ENCODE measurements around the gene CDKL1.
"Not testable (repeated sequence)": the region's sequence is repeated elsewhere in the genome, so short reads cannot be mapped to it uniquely, and the experiment has no call there.

CDKL1 gene

DNA sequence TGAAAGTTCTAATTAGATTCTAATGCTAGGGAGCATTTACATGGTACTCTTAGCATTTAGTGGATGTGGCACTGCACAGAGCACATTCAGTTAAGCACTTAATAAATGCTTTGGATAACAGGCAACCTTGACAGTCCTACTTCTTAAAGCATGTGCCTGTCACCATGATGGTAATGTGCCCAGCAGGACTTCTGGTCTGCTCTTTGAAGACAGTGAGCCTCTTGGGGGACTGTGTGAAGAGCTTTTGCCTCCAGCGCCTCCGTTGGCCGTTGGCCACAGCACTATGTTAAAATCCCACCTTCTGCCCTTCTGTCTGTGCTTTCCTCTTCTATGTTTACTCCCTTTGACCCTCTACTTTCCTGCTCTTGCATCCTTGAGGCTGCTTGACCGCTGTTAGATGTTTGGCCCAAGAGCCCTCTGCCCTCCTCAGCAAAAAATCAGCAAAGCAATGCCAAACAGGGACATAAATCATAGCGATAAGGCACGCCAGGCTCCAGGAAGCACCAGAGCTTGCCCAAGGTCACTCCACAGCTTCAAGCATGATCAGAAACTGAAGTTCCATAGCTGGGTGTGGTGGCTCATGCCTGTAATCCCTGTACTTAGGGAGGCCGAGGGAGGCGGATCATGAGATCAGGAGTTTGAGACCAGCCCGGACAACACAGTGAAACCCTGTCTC is 8.3 kb downstream of the CDKL1 start:
- DNase-seq (ENCODE audit: low read depth in 2 of 2), result no peak

DNA sequence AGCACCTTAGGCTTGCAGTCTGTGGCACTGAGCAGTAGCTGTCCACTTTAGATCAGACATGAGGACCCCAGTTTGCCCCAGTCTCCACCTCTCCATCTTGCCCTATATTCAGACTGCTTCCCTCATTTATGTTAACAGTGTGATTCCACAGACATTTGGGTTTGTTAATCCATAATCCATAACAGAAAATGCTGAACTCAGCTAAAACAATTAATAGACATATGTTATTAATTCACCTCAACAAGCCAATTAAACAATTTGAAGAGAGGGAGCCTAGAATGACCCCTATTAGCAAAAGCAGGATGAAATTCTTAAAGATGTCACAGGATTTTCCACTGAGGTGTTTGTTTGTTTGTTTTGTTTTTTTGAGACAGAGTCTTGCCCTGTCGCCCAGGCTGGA is 9.1 kb downstream of the CDKL1 start:
- DNase-seq (ENCODE audit: low read depth in 2 of 2), result no peak

DNA sequence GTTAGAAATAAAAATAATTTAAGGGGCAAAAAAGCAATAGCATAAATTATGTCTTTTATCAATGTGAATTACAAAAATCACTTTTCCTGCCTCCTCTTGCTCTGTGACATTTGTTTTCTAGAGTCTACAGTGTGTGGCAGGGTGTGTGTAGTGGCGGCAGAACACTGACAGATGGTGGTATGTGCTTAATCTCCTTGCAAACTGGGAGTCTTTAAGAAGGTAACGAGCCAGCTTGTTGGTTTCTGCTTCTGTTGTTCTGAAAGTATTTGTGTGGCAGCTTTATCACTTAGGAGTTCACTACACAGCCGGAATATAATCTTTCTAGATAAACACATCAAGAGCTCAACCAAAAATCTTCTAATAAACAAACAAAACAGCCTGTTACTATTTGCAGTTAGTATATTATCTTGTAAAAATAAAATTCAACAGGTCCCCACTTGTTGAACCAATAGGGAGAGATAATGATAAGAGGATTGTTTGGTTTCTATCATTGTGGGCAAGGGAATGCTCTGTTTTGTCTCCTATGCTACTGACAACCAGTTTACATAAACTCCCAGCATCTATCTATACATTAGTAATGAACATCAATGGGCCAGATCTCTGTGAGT is 13.0 kb downstream of the CDKL1 start:
- no peak for DNase-seq (ENCODE audit: low read depth in 2 of 2)

DNA sequence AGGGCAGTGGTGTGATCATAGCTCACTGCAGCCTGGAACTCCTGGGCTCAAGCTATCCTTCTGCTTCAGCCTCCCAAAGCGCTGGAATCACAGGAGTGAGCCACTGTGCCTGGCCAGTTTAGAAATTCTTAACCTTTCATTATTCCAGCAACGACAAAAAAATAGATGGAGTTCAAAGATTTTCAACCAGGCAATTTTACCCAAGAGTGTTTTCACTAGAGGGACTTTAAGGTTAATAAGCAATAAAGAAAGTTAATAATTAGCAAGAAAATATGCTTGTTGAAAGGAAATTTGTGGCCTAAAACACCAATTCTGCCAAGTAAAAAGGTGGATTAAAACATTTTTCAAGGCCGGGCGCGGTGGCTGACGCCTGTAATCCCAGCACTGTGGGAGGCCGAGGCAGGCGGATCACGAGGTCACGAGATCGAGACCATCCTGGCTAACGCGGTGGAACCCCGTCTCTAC is 14.8 kb downstream of the CDKL1 start:
- no peak for DNase-seq (ENCODE audit: low read depth in 2 of 2)

DNA sequence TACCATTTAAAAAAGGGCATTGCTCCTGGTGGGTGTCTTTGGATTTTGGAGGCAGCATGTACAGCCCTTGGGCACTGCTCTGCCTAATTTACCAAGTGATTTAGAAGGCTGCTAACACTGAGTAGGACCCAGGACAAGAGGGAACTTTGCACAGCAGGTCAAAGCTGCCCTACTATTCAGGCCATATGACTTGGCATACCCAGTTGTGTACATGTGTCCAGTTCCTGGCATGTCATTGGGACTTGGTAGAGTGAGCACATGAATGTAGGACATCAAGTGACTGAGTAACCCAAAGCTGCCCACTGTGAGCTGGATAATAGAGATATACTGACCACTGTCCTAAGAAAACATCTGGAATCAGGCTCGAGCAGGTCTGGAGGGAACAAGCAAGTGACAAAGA is 15.7 kb downstream of the CDKL1 start:
- no peak for DNase-seq (ENCODE audit: low read depth in 2 of 2)

DNA sequence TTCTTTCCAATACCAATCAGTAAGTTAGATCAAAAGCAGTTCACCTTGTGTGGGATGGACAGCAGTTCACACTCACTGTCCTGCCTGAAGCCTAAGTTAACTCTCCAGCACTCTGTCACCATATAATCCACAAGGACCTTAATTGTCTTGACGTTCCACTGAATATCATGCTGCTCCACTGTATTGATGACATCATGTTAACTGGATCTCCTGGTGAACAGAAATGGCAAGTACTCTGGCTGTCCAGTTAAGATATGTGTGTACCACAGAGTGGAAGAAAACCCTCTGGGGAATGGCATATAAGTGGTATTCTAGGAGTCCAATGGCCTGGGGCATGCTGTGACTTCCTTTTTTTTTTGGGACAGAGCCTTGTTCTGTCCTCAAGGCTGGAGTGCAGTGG is 16.2 kb downstream of the CDKL1 start:
- DNase-seq (ENCODE audit: low read depth in 2 of 2), result no peak

DNA sequence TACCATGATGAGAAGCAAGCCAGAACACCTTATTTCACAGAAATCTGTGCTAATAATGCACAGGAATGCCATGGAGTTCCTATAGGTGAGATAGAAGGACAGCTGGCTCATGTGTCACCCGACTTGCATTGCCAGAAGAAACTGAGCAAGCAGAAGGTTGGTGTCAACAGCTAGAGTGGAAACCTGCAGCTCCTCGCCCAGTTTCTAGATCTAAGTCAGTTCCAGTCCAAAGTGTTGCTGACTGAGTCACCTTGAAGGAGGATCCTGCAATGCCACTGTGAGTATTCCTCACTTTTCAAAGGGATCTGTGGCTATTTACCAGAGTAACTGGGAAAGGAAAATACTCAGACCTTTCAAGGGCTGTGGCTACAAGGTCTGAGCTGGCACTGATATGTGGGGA is 17.1 kb downstream of the CDKL1 start:
- DNase-seq (ENCODE audit: low read depth in 2 of 2), result no peak

DNA sequence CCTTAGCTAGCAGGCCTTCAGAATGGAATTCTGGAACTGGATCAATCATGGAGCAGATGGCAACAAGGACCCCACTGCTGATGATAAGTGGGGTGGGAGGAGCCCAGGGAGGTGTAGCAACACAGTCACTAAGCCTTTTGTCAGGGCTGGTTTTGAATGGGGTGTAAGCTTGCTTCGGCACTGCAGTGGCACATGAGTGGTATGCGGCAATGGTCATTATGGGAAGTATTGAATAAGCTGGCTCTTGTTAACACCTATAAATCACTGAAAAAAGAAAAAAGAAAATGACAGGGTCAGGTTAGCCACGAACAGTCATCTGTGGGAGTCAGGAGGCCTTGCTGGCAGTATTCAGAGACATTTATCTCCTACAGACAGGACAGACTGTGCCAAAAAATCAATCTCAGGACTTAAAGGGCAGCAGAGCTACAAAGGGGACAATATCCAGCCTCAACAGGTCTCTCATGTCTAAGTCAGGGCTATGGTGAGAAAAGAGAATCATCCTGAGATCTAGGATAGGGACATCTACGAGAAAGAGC is 19.1 kb downstream of the CDKL1 start:
- no peak for DNase-seq (ENCODE audit: low read depth in 2 of 2)

DNA sequence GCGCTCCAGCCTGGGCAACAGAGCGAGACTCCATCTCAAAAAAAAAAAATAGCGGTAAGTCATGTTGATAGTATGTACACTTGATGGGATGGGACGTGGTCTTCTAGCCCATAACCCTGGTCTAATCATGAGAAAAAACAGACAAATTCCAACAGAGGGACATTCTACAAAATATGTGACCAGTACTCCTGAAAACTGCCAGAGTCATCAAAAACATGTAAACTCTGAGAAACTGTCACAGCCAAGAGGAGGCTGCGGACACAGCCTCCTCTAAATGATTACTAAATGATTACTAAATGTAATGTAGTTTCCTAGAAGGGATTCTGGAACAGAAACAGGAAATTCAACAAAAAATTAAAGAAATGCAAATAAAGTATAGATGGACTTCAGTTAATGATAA is 20.9 kb downstream of the CDKL1 start:
- DNase-seq (ENCODE audit: low read depth in 2 of 2), result no peak

DNA sequence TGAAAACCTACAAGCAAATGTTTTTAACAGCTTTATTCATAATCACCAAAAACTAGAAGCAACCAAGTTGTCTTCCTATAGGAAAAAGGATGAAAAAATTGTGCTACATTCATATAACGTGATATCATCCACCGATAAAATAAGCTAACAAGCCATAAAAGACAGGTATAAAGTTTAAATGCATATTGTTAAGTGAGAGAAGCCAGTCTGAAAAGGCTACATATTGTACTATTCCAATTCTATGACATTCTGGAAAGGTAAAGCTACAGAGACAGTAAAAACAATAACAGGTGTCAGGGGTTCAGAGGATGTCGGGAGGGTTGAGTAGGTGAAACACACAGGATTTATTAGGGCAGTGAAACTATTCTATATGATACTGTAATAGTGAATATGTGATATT is 22.7 kb downstream of the CDKL1 start:
- no peak for DNase-seq (ENCODE audit: low read depth in 2 of 2)

DNA sequence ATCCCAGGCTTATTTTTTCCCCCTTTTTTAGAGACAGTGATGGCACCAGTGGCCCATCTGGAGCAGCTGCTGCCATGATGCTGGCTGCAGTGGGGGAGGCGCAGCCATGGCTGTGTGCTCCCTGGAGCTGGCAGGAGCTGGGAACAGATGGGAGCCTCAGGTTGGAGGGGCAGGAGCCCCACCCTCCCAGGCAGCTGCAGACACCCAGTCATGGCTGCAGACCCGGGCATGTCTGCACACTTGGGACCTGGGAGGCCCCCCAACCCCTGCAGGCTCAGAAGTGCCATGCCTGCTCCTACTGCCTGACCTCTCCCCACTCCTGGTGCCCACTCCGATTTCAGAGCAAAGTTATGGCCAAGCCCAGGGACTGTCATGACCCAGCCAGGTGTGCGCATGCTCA is 25.1 kb downstream of the CDKL1 start:
- DNase-seq (ENCODE audit: low read depth in 2 of 2), result no peak

DNA sequence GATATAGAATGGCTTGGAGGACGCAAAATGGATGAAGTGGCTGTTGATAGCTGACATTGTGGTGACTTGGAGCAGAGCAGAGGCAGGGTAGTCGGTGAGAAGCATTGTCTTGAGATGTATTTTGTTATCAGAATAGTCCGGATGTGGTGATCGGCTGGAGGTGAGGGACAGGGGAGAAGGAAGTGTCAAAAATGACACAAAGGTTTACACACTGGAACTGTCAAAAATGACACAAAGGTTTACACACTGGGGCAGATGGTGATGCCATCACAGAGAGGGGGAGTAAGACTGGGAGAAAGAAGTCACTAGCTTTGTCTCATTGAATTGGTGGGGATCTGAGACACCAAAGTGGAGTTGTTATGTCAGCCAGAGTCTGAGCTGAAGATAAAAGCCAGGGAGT is 30.1 kb downstream of the CDKL1 start:
- DNase-seq (ENCODE audit: low read depth in 2 of 2), result no peak

DNA sequence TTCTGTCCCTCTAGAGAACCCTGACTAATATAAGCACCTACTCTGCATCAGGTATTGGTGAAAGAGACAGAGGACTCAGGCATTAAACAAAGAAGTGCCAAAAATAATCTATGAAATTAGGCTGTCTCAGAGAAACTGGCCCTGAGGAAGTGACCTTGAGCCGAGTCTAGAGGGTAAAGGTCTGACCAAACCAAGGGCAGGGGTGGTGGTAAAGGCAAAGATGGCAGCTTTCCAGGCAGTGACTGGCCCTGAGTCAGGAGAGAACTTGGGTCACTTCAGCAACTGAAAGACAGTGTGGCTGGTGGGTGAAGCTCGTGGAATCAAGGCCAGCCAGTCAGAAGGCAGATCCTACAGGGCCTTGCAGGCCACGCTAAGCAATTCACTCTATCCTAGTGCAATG is 30.6 kb downstream of the CDKL1 start:
- no peak for DNase-seq (ENCODE audit: low read depth in 2 of 2)

DNA sequence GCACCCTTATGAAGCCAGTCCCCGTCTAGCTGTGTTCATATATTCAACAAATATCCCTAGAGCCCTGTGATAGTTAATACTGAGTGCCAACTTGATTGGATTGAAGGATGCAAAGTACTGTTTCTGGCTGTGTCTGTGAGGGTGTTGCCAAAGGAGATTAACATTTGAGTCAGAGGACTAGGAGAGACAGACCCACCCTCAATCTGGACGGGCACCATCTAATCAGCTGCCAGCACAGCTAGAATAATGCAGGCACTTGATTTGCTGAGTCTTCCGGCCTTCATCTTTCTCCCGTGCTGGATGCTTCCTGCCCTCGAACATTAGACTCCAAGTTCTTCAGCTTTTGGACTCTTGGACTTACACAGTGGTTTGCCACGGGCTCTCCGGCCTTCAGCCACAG is 31.1 kb downstream of the CDKL1 start:
- not testable (repeated sequence) for DNase-seq (ENCODE audit: low read depth in 2 of 2)

DNA sequence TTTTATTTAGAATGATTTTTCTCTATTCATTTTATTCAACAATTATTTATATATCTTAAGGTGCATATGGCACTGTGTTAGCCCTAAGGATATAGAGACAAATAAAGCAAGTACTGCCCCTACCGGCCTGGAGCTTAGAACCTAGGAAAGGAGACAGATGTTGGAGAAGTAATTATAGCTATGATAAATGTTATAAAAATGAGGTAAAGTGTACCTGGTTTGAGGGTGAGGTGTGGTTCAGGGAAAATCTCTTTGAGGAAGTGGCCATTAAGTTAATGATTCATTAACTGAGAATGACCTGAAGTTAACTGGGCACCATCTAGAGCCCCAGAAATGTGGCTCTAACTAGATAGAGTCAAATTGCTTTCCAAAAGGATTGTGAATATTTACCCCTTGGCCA is 31.9 kb downstream of the CDKL1 start:
- no peak for DNase-seq (ENCODE audit: low read depth in 2 of 2)

DNA sequence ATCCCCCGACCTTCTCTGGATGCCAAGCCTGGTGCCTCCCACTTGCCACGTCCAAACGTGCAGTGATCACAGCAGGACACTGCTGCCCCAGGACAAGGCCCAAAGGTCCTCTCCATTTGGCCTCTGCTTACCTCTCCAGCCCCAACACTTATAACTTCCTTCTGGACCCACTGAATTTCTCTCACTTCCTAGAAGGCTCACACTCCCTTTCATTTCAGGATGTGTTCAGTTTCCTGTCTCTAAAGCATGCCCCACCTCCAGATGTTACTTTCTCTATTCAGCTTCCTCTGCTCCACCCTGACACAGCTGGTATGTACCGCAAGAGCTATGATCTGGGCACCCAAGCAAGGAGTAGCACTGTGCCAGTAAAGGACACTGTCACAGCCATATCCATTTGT is 33.0 kb downstream of the CDKL1 start:
- no peak for DNase-seq (ENCODE audit: low read depth in 2 of 2)

DNA sequence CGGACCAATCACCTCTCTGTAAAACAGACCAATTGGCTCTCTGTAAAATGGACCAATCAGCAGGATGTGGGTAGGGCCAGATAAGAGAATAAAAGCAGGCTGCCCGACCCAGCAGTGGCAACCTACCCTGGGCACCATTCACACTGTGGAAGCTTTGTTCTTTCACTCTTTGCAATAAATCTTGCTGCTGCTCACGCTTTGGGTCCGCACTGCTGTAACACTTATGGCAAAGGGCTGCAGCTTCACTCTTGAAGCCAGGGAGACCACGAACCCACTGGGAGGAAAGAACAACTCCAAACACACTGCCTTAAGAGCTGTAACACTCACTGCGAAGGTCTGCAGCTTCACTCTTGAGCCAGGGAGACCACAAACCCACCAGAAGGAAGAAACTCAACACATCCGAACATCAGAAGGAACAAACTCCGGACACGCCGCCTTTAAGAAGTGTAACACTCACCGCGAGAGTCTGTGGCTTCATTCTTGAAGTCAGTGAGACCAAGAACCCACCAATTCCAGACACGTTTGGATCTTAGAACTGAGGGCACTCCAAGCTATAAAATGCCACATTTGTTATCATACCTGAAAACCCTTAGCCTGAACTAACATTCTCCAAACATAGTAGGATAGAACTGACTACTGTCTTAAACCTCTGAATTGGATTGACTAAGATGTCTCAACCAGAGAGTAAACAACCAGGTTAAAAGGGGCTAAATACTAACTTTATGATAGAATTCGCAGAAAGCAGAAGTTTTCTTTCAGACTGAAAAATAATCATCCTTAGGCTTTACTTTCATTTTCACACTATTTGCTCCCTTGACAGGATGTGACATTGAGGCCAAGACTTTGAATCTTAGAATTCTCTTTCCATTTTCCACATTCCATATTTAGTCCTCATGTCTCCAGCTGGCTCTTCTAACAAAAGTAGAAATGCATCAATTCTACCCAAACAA is 33.6 kb downstream of the CDKL1 start:
- DNase-seq (ENCODE audit: low read depth in 2 of 2), result no peak

DNA sequence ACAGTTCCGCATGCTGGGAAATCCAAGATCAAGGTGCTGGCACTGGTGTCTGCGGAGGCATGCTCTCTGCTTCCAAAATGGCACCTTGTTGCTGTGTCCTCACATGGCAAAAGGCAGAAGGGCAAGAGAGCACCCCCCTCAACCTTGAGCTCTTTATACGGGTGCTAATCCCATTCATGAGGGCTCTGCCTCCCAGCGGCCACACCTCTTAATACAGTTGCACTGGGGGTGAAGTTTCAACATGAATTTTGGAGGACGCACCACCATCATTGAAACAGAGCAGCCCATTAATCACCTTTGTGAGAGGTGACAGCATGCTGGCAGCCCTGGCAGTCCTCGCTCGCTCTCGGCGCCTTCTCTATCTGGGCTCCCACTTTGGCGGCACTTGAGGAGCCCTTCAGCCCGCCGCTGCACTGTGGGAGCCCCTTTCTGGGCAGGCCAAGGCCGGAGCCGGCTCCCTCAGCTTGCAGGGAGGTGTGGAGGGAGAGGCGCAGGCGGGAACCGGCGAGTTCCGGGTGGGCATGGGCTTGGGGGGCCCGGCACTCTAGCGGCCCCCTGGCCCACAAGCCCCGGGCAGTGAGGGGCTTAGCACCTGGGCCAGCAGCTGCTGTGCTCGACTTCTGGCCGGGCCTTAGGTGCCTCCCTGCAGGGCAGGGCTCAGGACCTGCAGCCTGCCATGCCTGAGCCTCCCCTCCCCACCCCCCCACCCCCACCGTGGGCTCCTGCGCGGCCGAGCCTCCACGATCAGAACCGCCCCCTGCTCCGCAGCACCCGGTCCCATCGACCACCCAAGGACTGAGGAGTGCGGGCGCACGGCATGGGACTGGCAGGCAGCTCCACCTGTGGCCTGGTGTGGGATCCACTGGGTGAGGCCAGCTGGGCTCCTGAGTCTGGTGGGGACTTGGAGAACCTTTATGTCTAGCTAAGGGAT is 34.9 kb downstream of the CDKL1 start:
- DNase-seq (ENCODE audit: low read depth in 2 of 2), result not testable (repeated sequence)

DNA sequence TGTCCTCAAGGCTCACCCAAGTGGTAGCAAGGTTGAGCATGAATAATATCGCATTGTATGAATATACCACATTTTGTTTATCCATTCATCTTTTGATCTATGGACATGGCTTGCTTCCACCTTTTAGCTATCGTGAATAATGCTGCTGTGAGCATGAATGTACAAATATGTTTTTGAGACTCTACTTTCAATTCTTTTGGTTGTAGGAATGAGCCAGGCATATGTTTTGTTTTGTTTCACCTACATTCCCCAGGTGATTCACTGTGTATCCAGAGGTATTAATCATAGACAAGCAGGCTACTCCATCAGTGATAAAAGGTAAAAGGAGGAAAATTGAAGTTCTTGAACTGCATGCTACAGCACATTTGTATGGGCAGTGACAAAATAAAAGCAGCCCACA is 35.8 kb downstream of the CDKL1 start:
- no peak for DNase-seq (ENCODE audit: low read depth in 2 of 2)

DNA sequence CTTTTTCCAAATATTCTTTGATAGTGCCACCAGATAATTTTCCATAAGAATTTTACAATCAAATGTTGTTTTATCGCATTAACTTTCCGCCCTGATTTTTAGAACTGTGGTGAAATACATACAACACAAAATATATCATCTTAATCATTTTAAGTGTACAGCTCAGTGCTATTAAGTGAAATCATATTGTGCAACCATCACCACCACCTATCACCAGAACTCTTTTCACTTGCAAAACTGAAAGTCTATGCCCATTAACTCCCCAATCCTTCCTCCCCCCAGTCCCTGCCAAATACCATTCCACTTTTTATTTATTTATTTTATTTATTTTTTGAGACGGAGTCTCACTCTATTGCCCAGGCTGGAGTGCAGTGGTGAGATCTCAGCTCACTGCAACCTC is 36.6 kb downstream of the CDKL1 start:
- no peak for DNase-seq (ENCODE audit: low read depth in 2 of 2)

DNA sequence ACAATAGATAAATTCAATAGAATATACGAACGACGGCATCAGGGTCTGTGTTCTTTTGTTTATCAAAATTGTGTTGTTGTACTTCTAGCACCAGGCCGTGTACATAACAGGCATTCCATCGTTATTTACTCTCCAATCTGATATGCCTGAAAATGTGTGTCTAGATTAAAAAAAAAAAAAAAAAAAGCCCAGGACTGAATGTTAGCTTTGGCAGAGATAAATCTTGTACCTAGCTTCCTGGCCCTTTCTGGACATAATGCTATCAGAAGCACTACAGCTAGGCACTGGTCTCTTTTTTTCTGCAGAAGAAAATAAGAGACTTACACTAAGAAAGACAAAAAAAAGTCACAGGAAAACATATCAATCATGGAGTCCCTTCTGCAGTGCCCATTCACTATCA is 37.0 kb downstream of the CDKL1 start:
- DNase-seq (ENCODE audit: low read depth in 2 of 2), result no peak

All from fibroblast of skin of left quadriceps (primary cell).